Tibial artery (tissue), 4 donors: ENCODE measurements around the gene ZEB2.

Experiments
- DNase-seq, 2 donors: peaks; one replicate each; pipeline ENCODE4 v3.0.0-alpha.2; 2019
- H3K27ac ChIP-seq, 2 donors: fragments of 200-600 bp; sonication (generic) in 1 of 2; 1 replicate in 1 of 2; 2 replicates in 1 of 2; pipeline ENCODE4 v1.5.1; 2018 to 2019; ENCODE audit warnings: mild to moderate bottlenecking in 1 of 2
- H3K27me3 ChIP-seq, 2 donors: fragments of 200-600 bp; sonication (generic) in 1 of 2; one replicate each; pipeline versions ENCODE4 v1.5.1 to v1.6.0; 2016 to 2019
- H3K36me3 ChIP-seq, 3 donors: fragments of 200-600 bp; sonication (generic) in 2 of 3; one replicate each; pipeline ENCODE4 v1.5.1; 2016 to 2019; ENCODE audit warnings: mild to moderate bottlenecking in 2 of 3
- H3K4me1 ChIP-seq, 4 donors: fragments of 200-600 bp; sonication (generic) in 2 of 4; 1 replicate in 3 of 4; 2 replicates in 1 of 4; pipeline ENCODE4 v1.5.1; 2016 to 2019
- H3K4me3 ChIP-seq, 2 donors: fragments of 200-600 bp; sonication (generic) in 1 of 2; 1 replicate in 1 of 2; 2 replicates in 1 of 2; pipeline ENCODE4 v1.5.1; 2018 to 2019; ENCODE audit warnings: mild to moderate bottlenecking in 2 of 2
- H3K9me3 ChIP-seq, 3 donors: fragments of 200-600 bp; sonication (generic) in 1 of 3; one replicate each; pipeline ENCODE4 v1.5.1; 2016 to 2019
- intact Hi-C: fragments of 100-400 bp; cut with DNase I; formaldehyde crosslinking; loops from one replicate; pipeline ENCODE4 v1.15.0; 2023; ENCODE audit warnings: low total_unique reads
- TF ChIP-seq, protein P1 (sequence below), 2 experiments: fragments of 200-600 bp in 1 of 2; fragments of 450-650 bp in 1 of 2; IDR thresholded peaks; one replicate each; pipeline ENCODE4 v1.5.1; 2017 to 2019; ENCODE audit warnings: antibody characterized with exemption in 2 of 2, mild to moderate bottlenecking in 1 of 2, moderate library complexity in 1 of 2

The ZEB2 gene

DNA sequence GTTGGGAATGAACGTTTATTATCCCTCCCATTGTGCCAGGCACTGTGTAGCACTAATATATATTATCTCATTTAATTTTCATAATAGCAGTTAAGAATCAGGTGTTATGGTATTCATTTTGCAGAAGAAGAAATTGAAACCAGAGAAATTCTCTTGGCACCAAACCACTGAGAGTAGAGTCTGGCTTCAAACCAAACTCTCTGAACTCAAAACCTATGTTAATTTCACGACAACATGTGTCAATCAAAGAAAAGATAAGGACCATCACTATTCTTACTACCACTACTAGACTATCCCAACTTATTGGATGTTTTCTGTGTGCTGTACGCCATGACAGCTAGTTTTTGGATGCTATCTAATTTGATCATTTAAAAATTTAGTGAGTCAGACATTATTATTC is 24.1 kb upstream of the ZEB2 start:
- TF ChIP-seq, protein P1, sequence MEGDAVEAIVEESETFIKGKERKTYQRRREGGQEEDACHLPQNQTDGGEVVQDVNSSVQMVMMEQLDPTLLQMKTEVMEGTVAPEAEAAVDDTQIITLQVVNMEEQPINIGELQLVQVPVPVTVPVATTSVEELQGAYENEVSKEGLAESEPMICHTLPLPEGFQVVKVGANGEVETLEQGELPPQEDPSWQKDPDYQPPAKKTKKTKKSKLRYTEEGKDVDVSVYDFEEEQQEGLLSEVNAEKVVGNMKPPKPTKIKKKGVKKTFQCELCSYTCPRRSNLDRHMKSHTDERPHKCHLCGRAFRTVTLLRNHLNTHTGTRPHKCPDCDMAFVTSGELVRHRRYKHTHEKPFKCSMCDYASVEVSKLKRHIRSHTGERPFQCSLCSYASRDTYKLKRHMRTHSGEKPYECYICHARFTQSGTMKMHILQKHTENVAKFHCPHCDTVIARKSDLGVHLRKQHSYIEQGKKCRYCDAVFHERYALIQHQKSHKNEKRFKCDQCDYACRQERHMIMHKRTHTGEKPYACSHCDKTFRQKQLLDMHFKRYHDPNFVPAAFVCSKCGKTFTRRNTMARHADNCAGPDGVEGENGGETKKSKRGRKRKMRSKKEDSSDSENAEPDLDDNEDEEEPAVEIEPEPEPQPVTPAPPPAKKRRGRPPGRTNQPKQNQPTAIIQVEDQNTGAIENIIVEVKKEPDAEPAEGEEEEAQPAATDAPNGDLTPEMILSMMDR (IDR thresholded peaks at IDR 0.05): no peak
- no peaks in the 10 kb centered on the region for H3K9me3 ChIP-seq
- H3K27me3 ChIP-seq: no peaks in the 10 kb centered on the region
- H3K27ac ChIP-seq: no peak overlapping the region
- H3K4me1 ChIP-seq: peaks cover 0 to 5% (median 0%) of the 10 kb centered on the region in 4 donors
- no peaks in the 10 kb centered on the region for H3K36me3 ChIP-seq
- no peak overlapping the region for H3K4me3 ChIP-seq
- intact Hi-C loops: no loop called here
- DNase-seq: no peak

DNA sequence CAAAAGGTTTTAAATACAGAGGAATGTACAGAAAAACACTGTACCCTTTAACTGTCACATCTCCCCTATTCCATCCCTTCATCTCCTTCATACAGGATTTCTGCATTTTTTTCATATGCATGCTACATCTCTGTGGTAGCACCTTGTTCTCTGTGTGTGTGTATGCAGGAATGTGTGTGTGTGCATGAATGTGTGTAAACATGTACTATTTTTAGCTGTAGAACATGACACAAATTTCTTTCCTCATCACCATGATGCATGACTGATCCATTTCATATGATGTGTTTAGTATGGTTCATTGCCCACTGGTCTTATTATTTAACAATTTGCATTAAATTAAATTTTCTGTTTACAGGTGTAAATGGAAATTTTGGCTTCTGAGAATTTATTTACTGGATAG is 21.5 kb upstream of the ZEB2 start:
- no peak overlapping the region for H3K27ac ChIP-seq
- no peaks in the 10 kb centered on the region for H3K27me3 ChIP-seq
- H3K4me1 ChIP-seq: no peaks in the 10 kb centered on the region
- intact Hi-C loops: no loop called here
- no peaks in the 10 kb centered on the region for H3K36me3 ChIP-seq
- no peak for DNase-seq
- TF ChIP-seq, protein P1 (IDR thresholded peaks at IDR 0.05): no peak
- no peaks in the 10 kb centered on the region for H3K9me3 ChIP-seq
- H3K4me3 ChIP-seq: no peak overlapping the region

DNA sequence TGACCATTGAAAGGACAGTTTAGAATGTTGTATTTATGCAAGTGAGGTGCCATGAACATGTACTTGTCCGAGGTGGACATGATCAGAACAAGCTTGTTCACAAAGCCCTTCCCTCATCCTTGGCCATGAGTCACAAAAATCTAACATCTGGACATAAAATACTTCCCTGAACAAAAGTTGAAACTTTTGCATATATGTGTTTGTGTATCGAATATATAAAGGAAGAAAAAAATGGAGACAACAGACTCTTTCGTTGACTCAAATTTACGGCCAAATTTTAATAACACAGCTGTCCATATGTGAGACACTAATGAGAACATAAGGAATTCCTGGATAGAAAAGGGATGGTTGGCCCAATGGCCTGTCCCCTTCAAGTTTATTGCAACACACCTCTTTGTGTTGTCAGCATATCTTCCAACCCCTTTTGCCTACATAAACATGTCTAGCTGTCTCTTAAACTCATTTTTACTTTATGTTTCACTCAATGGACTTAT is 19.4 kb upstream of the ZEB2 start:
- Histone ChIP-seq H3K27me3 (no peaks in the 10 kb centered on the region), H3K4me1 (no peaks in the 10 kb centered on the region), H3K36me3 (no peaks in the 10 kb centered on the region), H3K4me3 (no peak overlapping the region), H3K27ac (no peak overlapping the region), H3K9me3 (no peaks in the 10 kb centered on the region)
- DNase-seq: no peak
- TF ChIP-seq, protein P1 (IDR thresholded peaks at IDR 0.05): no peak
- intact Hi-C loops: no loop called here

DNA sequence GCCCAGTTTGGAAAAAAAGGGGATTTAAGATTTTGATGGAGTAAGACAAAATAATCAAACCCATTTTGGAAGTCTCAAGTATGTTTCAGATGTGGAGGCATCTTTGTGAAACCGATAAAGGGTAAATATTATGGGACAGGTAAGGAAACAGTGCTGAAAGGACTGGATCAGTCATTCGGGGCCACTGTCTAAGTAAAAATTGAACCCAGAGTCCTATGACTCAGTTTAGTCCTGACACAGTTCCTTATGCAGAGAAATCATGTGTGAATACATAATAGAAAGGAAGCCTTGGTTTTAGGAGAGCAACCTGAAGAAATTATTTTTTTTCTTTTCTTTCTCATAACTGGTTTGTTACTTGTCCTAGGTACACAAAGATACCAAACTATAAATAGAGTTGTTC is 15.4 kb upstream of the ZEB2 start:
- Histone ChIP-seq H3K27me3 (no peaks in the 10 kb centered on the region), H3K27ac (no peak overlapping the region), H3K4me3 (no peak overlapping the region), H3K9me3 (no peaks in the 10 kb centered on the region), H3K4me1 (peaks cover 0 to 3% (median 0%) of the 10 kb centered on the region in 4 donors), H3K36me3 (no peaks in the 10 kb centered on the region)
- DNase-seq: no peak
- TF ChIP-seq, protein P1 (IDR thresholded peaks at IDR 0.05): no peak
- intact Hi-C loops: no loop called here

DNA sequence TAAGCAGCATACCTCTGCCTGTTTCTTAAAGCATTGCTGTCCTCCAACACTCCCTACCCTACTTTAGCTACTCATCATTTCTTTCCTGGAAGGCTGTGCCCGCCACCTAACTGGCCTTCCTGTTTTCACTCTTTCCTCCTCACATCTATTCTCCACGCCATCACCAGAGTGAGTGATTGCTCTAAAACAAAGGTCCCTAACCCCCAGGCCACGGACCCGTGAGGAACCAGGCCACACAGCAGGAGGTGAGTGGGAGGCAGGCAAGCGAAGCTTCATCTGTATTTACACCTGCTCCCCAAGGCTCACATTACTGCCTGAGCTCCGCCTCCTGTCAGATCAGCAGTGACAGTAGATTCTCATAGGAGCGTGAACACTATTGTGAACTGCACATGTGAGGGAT is 13.3 kb upstream of the ZEB2 start:
- H3K4me1 ChIP-seq: peaks cover 0 to 15% (median 4%) of the 10 kb centered on the region in 4 donors
- no peaks in the 10 kb centered on the region for H3K27me3 ChIP-seq
- intact Hi-C loops: no loop called here
- H3K27ac ChIP-seq: no peak overlapping the region
- no peaks in the 10 kb centered on the region for H3K9me3 ChIP-seq
- TF ChIP-seq, protein P1 (IDR thresholded peaks at IDR 0.05): no peak
- no peaks in the 10 kb centered on the region for H3K36me3 ChIP-seq
- no peak for DNase-seq
- H3K4me3 ChIP-seq: no peak overlapping the region

DNA sequence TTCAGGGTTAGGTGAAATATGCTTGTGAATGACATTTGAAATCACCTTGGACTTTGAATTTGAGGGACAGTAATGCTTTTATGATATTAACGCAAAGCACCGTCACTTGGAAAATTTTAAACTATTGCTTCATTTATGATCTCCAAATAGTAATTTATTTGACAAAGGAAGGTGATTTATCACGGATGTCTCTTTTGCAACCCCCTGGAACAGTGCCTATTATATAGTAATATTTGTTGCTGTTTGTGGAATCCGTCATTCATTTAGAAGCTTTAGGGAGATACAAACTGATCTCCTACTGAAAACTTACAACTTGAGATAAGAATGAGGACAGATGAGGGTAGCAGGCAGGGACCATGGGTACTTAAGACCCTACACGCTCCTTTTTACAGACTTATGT is 10.7 kb upstream of the ZEB2 start:
- no peaks in the 10 kb centered on the region for H3K27me3 ChIP-seq
- no peak overlapping the region for H3K27ac ChIP-seq
- TF ChIP-seq, protein P1 (IDR thresholded peaks at IDR 0.05): no peak
- no peak for DNase-seq
- H3K36me3 ChIP-seq: no peaks in the 10 kb centered on the region
- peaks cover 0 to 37% (median 9%) of the 10 kb centered on the region in 4 donors for H3K4me1 ChIP-seq
- H3K4me3 ChIP-seq: no peak overlapping the region
- H3K9me3 ChIP-seq: no peaks in the 10 kb centered on the region
- intact Hi-C loops: no loop called here
